H1 (cell line): ENCODE data around the gene ATXN7L3B. TPM values are rescaled to one million over a fixed set of nuclear protein-coding genes. Genes with fewer than 3 reads are reported as not detected.

Experiments used
- CTCF ChIA-PET: fragments of 300-600 bp; sonication (Branson Sonifier 250); formaldehyde crosslinking; loops from one replicate; lab custom pipeline; 2021; ENCODE audit not compliant: partially characterized antibody; lab: Charles Lee
- POLR2A ChIA-PET: fragments of 300-600 bp; sonication (Branson Sonifier 250); formaldehyde crosslinking; loops from one replicate; lab custom pipeline; 2021; ENCODE audit warnings: inconsistent platforms; ENCODE audit not compliant: partially characterized antibody; lab: Charles Lee
- DNase-seq, 2 experiments: peaks; one replicate each; pipeline versions ENCODE4 v3.0.0 to v3.0.0-alpha.2; 2010 to 2022; ENCODE audit warnings: low spot score in 2 of 2, low read depth in 1 of 2, mixed read lengths in 1 of 2
- FAIRE-seq: peaks from 2 replicates; lab custom pipeline; 2011; peaks lifted over from hg19 to GRCh38; lab: Jason Lieb, UNC
- H2AFZ ChIP-seq: 2 replicates; pipeline ENCODE4 v1.8.1; 2012; ENCODE audit warnings: low read length, inconsistent platforms
- H2AK5ac ChIP-seq: 2 replicates; pipeline ENCODE4 v1.6.1; 2013; ENCODE audit warnings: low read depth, low read length
- H2BK120ac ChIP-seq: replicated peaks from 2 replicates; pipeline ENCODE3; 2013; ENCODE audit warnings: low read depth, low read length, inconsistent platforms
- H2BK12ac ChIP-seq: 2 replicates; pipeline ENCODE4 v1.6.1; 2013; ENCODE audit warnings: low read depth, low read length
- H2BK15ac ChIP-seq: 2 replicates; pipeline ENCODE4 v1.6.1; 2013; ENCODE audit warnings: low read length
- H2BK20ac ChIP-seq: 2 replicates; pipeline ENCODE4 v1.6.1; 2013; ENCODE audit warnings: low read length
- H2BK5ac ChIP-seq: 2 replicates; pipeline ENCODE4 v1.6.1; 2013; ENCODE audit warnings: low read depth, low read length
- H3K14ac ChIP-seq: 2 replicates; pipeline ENCODE4 v1.6.1; 2013; ENCODE audit warnings: inconsistent platforms; ENCODE audit not compliant: insufficient read length
- H3K18ac ChIP-seq: 2 replicates; pipeline ENCODE4 v1.6.1; 2013; ENCODE audit warnings: low read length; ENCODE audit errors: extremely low read depth
- H3K23ac ChIP-seq: 2 replicates; pipeline ENCODE4 v1.6.1; 2013; ENCODE audit warnings: inconsistent platforms; ENCODE audit not compliant: insufficient read length
- H3K23me2 ChIP-seq: 2 replicates; pipeline ENCODE4 v1.6.1; 2013; ENCODE audit warnings: low read depth, low read length
- H3K27ac ChIP-seq: 2 replicates; pipeline ENCODE4 v1.6.1; 2011; ENCODE audit warnings: low read depth, low read length, inconsistent platforms
- H3K27me3 ChIP-seq, 4 experiments: replicated peaks in 1 of 4; 1 replicate in 1 of 4; 2 replicates in 3 of 4; pipeline versions ENCODE4 v1.6.1 to v1.8.1; 2011 to 2013; ENCODE audit warnings: low read length in 3 of 4, mild to moderate bottlenecking in 3 of 4, inconsistent platforms in 2 of 4, mixed read lengths in 2 of 4, moderate library complexity in 1 of 4; ENCODE audit not compliant: control insufficient read depth in 3 of 4, insufficient read depth in 3 of 4; ENCODE audit errors: extremely low read depth in 1 of 4
- H3K36me3 ChIP-seq, 4 experiments: 2 replicates each; pipeline versions ENCODE4 v1.6.1 to v1.8.1; 2011 to 2013; ENCODE audit warnings: mild to moderate bottlenecking in 4 of 4, low read length in 3 of 4, moderate library complexity in 2 of 4, control low read depth in 1 of 4, inconsistent platforms in 1 of 4; ENCODE audit not compliant: insufficient read depth in 4 of 4, control insufficient read depth in 2 of 4
- H3K4ac ChIP-seq: replicated peaks from 2 replicates; pipeline ENCODE3; 2013; ENCODE audit warnings: low read length, low read depth, mixed read lengths, inconsistent platforms; ENCODE audit not compliant: insufficient read length
- H3K4me1 ChIP-seq, 4 experiments: replicated peaks in 1 of 4; 1 replicate in 1 of 4; 2 replicates in 3 of 4; pipeline versions ENCODE4 v1.6.1 to v1.8.1; 2011 to 2013; ENCODE audit warnings: low read length in 3 of 4, inconsistent platforms in 2 of 4, mixed read lengths in 1 of 4; ENCODE audit not compliant: insufficient read depth in 4 of 4, control insufficient read depth in 3 of 4
- H3K4me2 ChIP-seq, 2 experiments: 2 replicates each; pipeline versions ENCODE4 v1.6.1 to v1.8.1; 2011 to 2013; ENCODE audit warnings: low read depth in 2 of 2, low read length in 2 of 2, control low read depth in 1 of 2, inconsistent platforms in 1 of 2, mild to moderate bottlenecking in 1 of 2; ENCODE audit not compliant: insufficient read depth in 1 of 2
- H3K4me3 ChIP-seq, 4 experiments: fragments of 200-600, 300-600 bp in 1 of 4; sonication (generic), shearing (Covaris generic), sonication (Bioruptor Twin) in 1 of 4; 2 replicates each; pipeline versions ENCODE4 v1.5.1 to v1.8.1; 2011 to 2016; ENCODE audit warnings: low read length in 4 of 4, low read depth in 3 of 4, control low read depth in 2 of 4, inconsistent platforms in 2 of 4, mild to moderate bottlenecking in 2 of 4, mixed read lengths in 1 of 4, moderate library complexity in 1 of 4; ENCODE audit not compliant: insufficient read depth in 2 of 4; ENCODE audit errors: extremely low read depth in 1 of 4
- H3K56ac ChIP-seq: replicated peaks from 2 replicates; pipeline ENCODE3; 2013; ENCODE audit warnings: low read depth, mild to moderate bottlenecking, mixed read lengths, low read length, inconsistent platforms; ENCODE audit not compliant: insufficient read length
- H3K79me1 ChIP-seq: 2 replicates; pipeline ENCODE4 v1.6.1; 2013; ENCODE audit warnings: low read depth, low read length, control low read depth
- H3K79me2 ChIP-seq, 2 experiments: 2 replicates each; pipeline versions ENCODE4 v1.6.1 to v1.8.1; 2012 to 2013; ENCODE audit warnings: low read length in 2 of 2, mild to moderate bottlenecking in 2 of 2, inconsistent platforms in 1 of 2; ENCODE audit not compliant: insufficient read depth in 2 of 2, control insufficient read depth in 1 of 2
- H3K9ac ChIP-seq, 4 experiments: replicated peaks in 1 of 4; 1 replicate in 1 of 4; 2 replicates in 3 of 4; pipeline versions ENCODE4 v1.6.1 to v1.8.1; 2011 to 2013; ENCODE audit warnings: low read depth in 3 of 4, low read length in 3 of 4, control low read depth in 2 of 4, mild to moderate bottlenecking in 2 of 4, moderate library complexity in 2 of 4, inconsistent platforms in 1 of 4; ENCODE audit errors: extremely low read depth in 1 of 4
- H3K9me3 ChIP-seq, 2 experiments: 2 replicates each; pipeline versions ENCODE4 v1.6.1 to v1.8.1; 2012 to 2013; ENCODE audit warnings: mild to moderate bottlenecking in 2 of 2, moderate library complexity in 2 of 2, control low read depth in 1 of 2, inconsistent platforms in 1 of 2, low read depth in 1 of 2, low read length in 1 of 2, mixed read lengths in 1 of 2; ENCODE audit not compliant: insufficient read depth in 2 of 2
- H4K20me1 ChIP-seq, 2 experiments: replicated peaks in 1 of 2; 2 replicates each; pipeline versions ENCODE3 to v1.8.1; 2011 to 2013; ENCODE audit warnings: inconsistent platforms in 2 of 2, low read length in 2 of 2, mild to moderate bottlenecking in 1 of 2; ENCODE audit not compliant: insufficient read depth in 2 of 2, control insufficient read depth in 1 of 2
- H4K5ac ChIP-seq: 2 replicates; pipeline ENCODE4 v1.6.1; 2013; ENCODE audit warnings: low read length, low read depth, mixed read lengths, inconsistent platforms; ENCODE audit not compliant: insufficient read length
- H4K8ac ChIP-seq: 2 replicates; pipeline ENCODE4 v1.8.0; 2013; ENCODE audit warnings: mild to moderate bottlenecking, moderate library complexity, low read length, inconsistent platforms; ENCODE audit not compliant: insufficient read depth; ENCODE audit errors: extremely low read depth
- H4K91ac ChIP-seq: replicated peaks from 2 replicates; pipeline ENCODE3; 2013; ENCODE audit warnings: low read length, mixed read lengths, inconsistent platforms; ENCODE audit not compliant: insufficient read length
- ASH2L ChIP-seq: fragments of 200-600, 300-600 bp; sonication (generic); IDR thresholded peaks from one replicate; pipeline ENCODE4 v1.7.1; 2017; ENCODE audit warnings: low read length
- BACH1 ChIP-seq: IDR thresholded peaks from 2 replicates; pipeline ENCODE4 v1.6.1; 2012; ENCODE audit warnings: low read length, improper control_type of control experiment
- BCL11A ChIP-seq, 2 experiments: IDR thresholded peaks; one replicate each; pipeline ENCODE4 v1.6.1; 2011; ENCODE audit warnings: low read depth in 2 of 2, low read length in 2 of 2, mild to moderate bottlenecking in 2 of 2
- GTF2F1 ChIP-seq: IDR thresholded peaks from 2 replicates; pipeline ENCODE4 v1.6.1; 2012; ENCODE audit warnings: low read depth, low read length, improper control_type of control experiment, borderline replicate concordance
- JUN ChIP-seq: IDR thresholded peaks from 2 replicates; pipeline ENCODE4 v1.6.1; 2011; ENCODE audit warnings: low read depth, mild to moderate bottlenecking, improper control_type of control experiment, low read length
- NRF1 ChIP-seq: IDR thresholded peaks from 2 replicates; pipeline ENCODE4 v1.6.1; 2011; ENCODE audit warnings: mild to moderate bottlenecking, low read depth, low read length, improper control_type of control experiment
- RNF2 ChIP-seq: fragments of 200-900, 300-1000 bp; sonication (generic); IDR thresholded peaks from 2 replicates; pipeline ENCODE4 v1.7.1; 2016; ENCODE audit warnings: borderline replicate concordance, low read depth, mild to moderate bottlenecking, antibody characterized with exemption, low read length; ENCODE audit not compliant: poor library complexity, severe bottlenecking; ENCODE audit errors: missing control alignments
- RXRA ChIP-seq: IDR thresholded peaks from 2 replicates; pipeline ENCODE4 v1.6.1; 2011; ENCODE audit warnings: low read depth, mild to moderate bottlenecking, low read length, moderate library complexity; ENCODE audit not compliant: insufficient read depth
- SIN3A ChIP-seq, 2 experiments: IDR thresholded peaks in 1 of 2; conservative IDR thresholded peaks in 1 of 2; 2 replicates each; pipeline ENCODE4 v1.6.1; 2011 to 2012; ENCODE audit warnings: low read length in 2 of 2, improper control_type of control experiment in 1 of 2, low read depth in 1 of 2, mild to moderate bottlenecking in 1 of 2
- polyA plus RNA-seq, 7 experiments: library from polyadenylated mRNA; depleted of rRNA in 3 of 7; stranded (reverse) in 5 of 7; unstranded in 2 of 7; fragments of >200 nt in 5 of 7; fragments of 200-250 nt in 2 of 7; gene quantifications; 1 replicate in 5 of 7; 2 replicates in 1 of 7; 4 replicates in 1 of 7; pipeline versions ENCODE4 v1.2.1 to v1.2.3, GENCODE V29; 2011 to 2013; ENCODE audit warnings: missing spikeins in 2 of 7, mixed read lengths in 2 of 7
- total RNA-seq: library from RNA; stranded (reverse); fragmentation: NEBNext Ultra II Directional; extraction: Animal tissue kit (Norgen Biotek cat#: 25700); gene quantifications from 2 replicates; pipeline ENCODE4 v1.2.1, GENCODE V29; 2021

ATXN7L3B gene
- total and polyA plus RNA-seq, 2 of the 8 experiments (the other 6 are each of a cell fraction or from before 2014, with no cell fraction given), result 23.7 to 39.9 TPM

DNA sequence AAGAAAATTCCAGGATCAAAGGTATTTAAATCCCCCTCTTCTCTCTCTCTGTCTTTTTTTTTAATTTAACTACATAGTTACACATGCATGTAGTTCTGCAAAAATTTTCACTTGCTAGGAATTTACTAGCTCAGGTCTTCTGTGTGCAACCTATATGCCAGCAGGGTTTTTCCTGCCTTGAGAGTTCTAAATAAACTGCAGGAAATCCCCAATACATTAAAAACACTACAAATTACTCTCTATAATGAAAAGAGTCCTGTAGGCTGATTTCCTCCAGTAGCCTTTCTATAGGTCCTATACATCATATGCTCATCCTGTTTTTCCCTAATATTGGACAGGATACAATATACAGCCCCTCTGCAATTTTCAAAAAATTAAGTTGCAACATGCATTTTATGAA, 27.7 kb upstream of the ATXN7L3B start:
- peaks cover 0 to 3% of the 10 kb centered on the region in 2 experiments; a peak in 1 of 4 replicates for H3K9me3 ChIP-seq
- no peak overlapping the region for H2BK5ac ChIP-seq
- no peaks in the 10 kb centered on the region; a peak in 1 of 8 replicates for H3K36me3 ChIP-seq
- no peaks in the 10 kb centered on the region for H3K27me3 ChIP-seq
- ChIA-PET POLR2A (interaction anchor here (0.8 to 2.1 kb wide), 7 partner anchors 10 to 30 kb away, joined by 3 to 8 read pairs (median 4); partner anchors contain the start of gene ATXN7L3B), CTCF (no interaction called here)
- H4K91ac ChIP-seq, result no peak overlapping the region
- FAIRE-seq (no peak), DNase-seq (no peak)
- no peak overlapping the region for H3K27ac ChIP-seq
- H3K79me2 ChIP-seq, result no peaks in the 10 kb centered on the region
- H4K8ac ChIP-seq, result no peak overlapping the region
- no peak overlapping the region for H3K9ac ChIP-seq
- no peaks in the 10 kb centered on the region for H4K20me1 ChIP-seq
- no peaks in the 10 kb centered on the region for H3K23me2 ChIP-seq
- no peak overlapping the region for H3K4me3 ChIP-seq
- no peak overlapping the region for H2BK120ac ChIP-seq
- no peak overlapping the region for H3K14ac ChIP-seq
- no peak overlapping the region; a peak in 1 of 4 replicates for H3K4me2 ChIP-seq
- H2BK15ac ChIP-seq, result no peak overlapping the region
- no peak overlapping the region for H2AFZ ChIP-seq
- H3K79me1 ChIP-seq, result no peaks in the 10 kb centered on the region
- no peak overlapping the region for H2AK5ac ChIP-seq
- H3K18ac ChIP-seq, result no peak overlapping the region
- no peak overlapping the region for H3K56ac ChIP-seq
- no peak overlapping the region for H3K23ac ChIP-seq
- H3K4ac ChIP-seq, result no peak overlapping the region
- no peaks in the 10 kb centered on the region for H3K4me1 ChIP-seq
- H4K5ac ChIP-seq, result no peak overlapping the region
- no peak overlapping the region for H2BK12ac ChIP-seq
- H2BK20ac ChIP-seq, result no peak overlapping the region
- TF ChIP-seq JUN (no peak), GTF2F1 (no peak), BACH1 (no peak), NRF1 (no peak), BCL11A (IDR thresholded peaks at IDR 0.05; ENCODE audit: low read depth in 2 of 2, low read length in 2 of 2) (no peak), ASH2L (no peak), RNF2 (no peak), RXRA (no peak), SIN3A (conservative IDR thresholded peaks at IDR 0.05 in 1 of 2, IDR thresholded peaks at IDR 0.05 in 1 of 2; ENCODE audit: low read depth in 1 of 2, low read length in 2 of 2) (no peak)
